Astrocyte of the hippocampus (primary cell): ENCODE measurements around the gene RIPPLY3.
A peak's percentile ranks its signal among the peaks of the same experiment; 100 is the strongest.

ENCODE experiments used
- DNase-seq: peaks from one replicate; pipeline ENCODE4 v3.0.0; 2011; ENCODE audit warnings: low read depth, low spot score

Gene RIPPLY3

GRCh38 chr21:37006486-37007291, at the start of gene RIPPLY3:
Gene RIPPLY3 (plus strand): TSS chr21:37006702. CDS start chr21:37006773, 71 bp downstream.
- peak; percentile 50 for DNase-seq

- DNase-seq = no peak
Measured at GRCh38 chr21:36959020-36959835, 47.3 kb upstream of the RIPPLY3 start.

- no peak for DNase-seq
Measured at GRCh38 chr21:36960676-36961284, 45.7 kb upstream of the RIPPLY3 start.

GRCh38 chr21:36962098-36962780, 44.3 kb upstream of the RIPPLY3 start:
- no peak for DNase-seq

GRCh38 chr21:36964398-36964797, 42.1 kb upstream of the RIPPLY3 start:
- DNase-seq = no peak

- no peak for DNase-seq
Measured at GRCh38 chr21:36964827-36965719, 41.4 kb upstream of the RIPPLY3 start.

- DNase-seq = no peak
Measured at GRCh38 chr21:36965720-36966065, 40.8 kb upstream of the RIPPLY3 start.

- DNase-seq = peak; percentile 89
Measured at GRCh38 chr21:36966066-36966820, 40.3 kb upstream of the RIPPLY3 start, which contains the start of gene HLCS. Gene HLCS (minus strand): TSS chr21:36966669. CDS start chr21:36966638, 31 bp downstream.

GRCh38 chr21:36966821-36967768, 39.4 kb upstream of the RIPPLY3 start:
- DNase-seq = no peak

- no peak for DNase-seq
Measured at GRCh38 chr21:36968414-36968813, 38.1 kb upstream of the RIPPLY3 start.

- no peak for DNase-seq
Measured at GRCh38 chr21:36968976-36969375, 37.5 kb upstream of the RIPPLY3 start.

GRCh38 chr21:36973986-36974850, 32.3 kb upstream of the RIPPLY3 start:
- no peak for DNase-seq

GRCh38 chr21:36974851-36975192, 31.7 kb upstream of the RIPPLY3 start:
- no peak for DNase-seq

GRCh38 chr21:36976228-36976861, 30.2 kb upstream of the RIPPLY3 start:
- no peak for DNase-seq

- DNase-seq = peak; percentile 85
Measured at GRCh38 chr21:36976882-36977651, 29.4 kb upstream of the RIPPLY3 start.

GRCh38 chr21:36980280-36981048, 26.0 kb upstream of the RIPPLY3 start:
- peak; percentile 44 for DNase-seq
